ENCODE results near the gene PDE3B. TPM values are rescaled to one million over a fixed set of nuclear protein-coding genes. Genes with fewer than 3 reads are reported as not detected.
"Not testable (repeated sequence)": the region's sequence is repeated elsewhere in the genome, so short reads cannot be mapped to it uniquely, and the experiment has no call there.

Gene PDE3B
- total RNA-seq, 1 experiment from 2014 or later: 0.23 TPM

GRCh38 chr11:14655435-14655834 lies 11.8 kb downstream of the PDE3B start:
- DNase-seq (ENCODE audit: unreplicated experiment): no peak
- ChIA-PET POLR2A (no interaction called here), CTCF (interaction anchor here (0.6 kb wide), 1 partner anchor 253 kb away, joined by 4 read pairs; no protein-coding TSS in a partner anchor)
- Mint-ChIP-seq H3K9me3 (ENCODE audit: unreplicated experiment) (peaks cover 8% of the 10 kb centered on the region), H3K4me3 (ENCODE audit: unreplicated experiment) (no peak overlapping the region), H3K4me1 (ENCODE audit: insufficient read depth, unreplicated experiment) (no peaks in the 10 kb centered on the region), H3K27me3 (ENCODE audit: insufficient read depth, unreplicated experiment) (peaks cover 70% of the 10 kb centered on the region), H3K36me3 (ENCODE audit: insufficient read depth, unreplicated experiment) (no peaks in the 10 kb centered on the region), H3K27ac (ENCODE audit: low read depth, unreplicated experiment) (no peak overlapping the region)
- no TSS peak for BruUV-seq (replicated peaks)
- intact Hi-C loops (cut with micrococcal nuclease): no loop called here
- no peak for TF ChIP-seq CTCF (IDR thresholded peaks at IDR 0.05; ENCODE audit: unreplicated experiment)

- no peaks in the 10 kb centered on the region for H3K4me1 Mint-ChIP-seq (ENCODE audit: insufficient read depth, unreplicated experiment)
- no peak overlapping the region for H3K27ac Mint-ChIP-seq (ENCODE audit: low read depth, unreplicated experiment)
- H3K27me3 Mint-ChIP-seq (ENCODE audit: insufficient read depth, unreplicated experiment): peaks cover 56% of the 10 kb centered on the region
- ChIA-PET CTCF (interaction anchor here (0.6 kb wide), 2 partner anchors 418 to 431 kb away, joined by 3 read pairs; no protein-coding TSS in a partner anchor), POLR2A (interaction anchor here (1.3 kb wide), 1 partner anchor 12 kb away, joined by 3 read pairs; no protein-coding TSS in a partner anchor)
- no TSS peak for BruUV-seq (replicated peaks)
- no peak overlapping the region for H3K4me3 Mint-ChIP-seq (ENCODE audit: unreplicated experiment)
- H3K9me3 Mint-ChIP-seq (ENCODE audit: unreplicated experiment): peaks cover 8% of the 10 kb centered on the region
- DNase-seq (ENCODE audit: unreplicated experiment): no peak
- no peaks in the 10 kb centered on the region for H3K36me3 Mint-ChIP-seq (ENCODE audit: insufficient read depth, unreplicated experiment)
- no peak for TF ChIP-seq CTCF (IDR thresholded peaks at IDR 0.05; ENCODE audit: unreplicated experiment)
- intact Hi-C loops (cut with micrococcal nuclease): no loop called here
Observed at GRCh38 chr11:14656536-14657457, 13.2 kb downstream of the PDE3B start.

- Mint-ChIP-seq H3K4me1 (ENCODE audit: insufficient read depth, unreplicated experiment) (no peaks in the 10 kb centered on the region), H3K36me3 (ENCODE audit: insufficient read depth, unreplicated experiment) (no peaks in the 10 kb centered on the region), H3K4me3 (ENCODE audit: unreplicated experiment) (no peak overlapping the region), H3K27me3 (ENCODE audit: insufficient read depth, unreplicated experiment) (peaks cover 54% of the 10 kb centered on the region), H3K9me3 (ENCODE audit: unreplicated experiment) (peaks cover under 1% of the 10 kb centered on the region), H3K27ac (ENCODE audit: low read depth, unreplicated experiment) (no peak overlapping the region)
- DNase-seq (ENCODE audit: unreplicated experiment): no peak
- no TSS peak for BruUV-seq (replicated peaks)
- ChIA-PET POLR2A (interaction anchor here (1.3 kb wide), 1 partner anchor 13 kb away, joined by 3 read pairs; no protein-coding TSS in a partner anchor), CTCF (interaction anchor here (0.6 kb wide), 1 partner anchor 430 kb away, joined by 3 read pairs; no protein-coding TSS in a partner anchor)
- TF ChIP-seq CTCF (IDR thresholded peaks at IDR 0.05; ENCODE audit: unreplicated experiment): no peak
- intact Hi-C loops (cut with micrococcal nuclease): no loop called here
Observed at GRCh38 chr11:14657841-14658240, 14.2 kb downstream of the PDE3B start.

- intact Hi-C loops (cut with micrococcal nuclease); POLR2A ChIA-PET; DNase-seq (ENCODE audit: unreplicated experiment); H3K9me3 Mint-ChIP-seq (ENCODE audit: unreplicated experiment); BruUV-seq (replicated peaks); H3K36me3 Mint-ChIP-seq (ENCODE audit: insufficient read depth, unreplicated experiment); H3K4me3 Mint-ChIP-seq (ENCODE audit: unreplicated experiment); CTCF ChIA-PET; H3K27ac Mint-ChIP-seq (ENCODE audit: low read depth, unreplicated experiment); H3K4me1 Mint-ChIP-seq (ENCODE audit: insufficient read depth, unreplicated experiment): not testable (repeated sequence)
- H3K27me3 Mint-ChIP-seq (ENCODE audit: insufficient read depth, unreplicated experiment): peaks cover 26% of the 10 kb centered on the region
Observed at GRCh38 chr11:14664926-14665325, 21.3 kb downstream of the PDE3B start.

- CTCF ChIA-PET; H3K36me3 Mint-ChIP-seq (ENCODE audit: insufficient read depth, unreplicated experiment); POLR2A ChIA-PET; H3K4me1 Mint-ChIP-seq (ENCODE audit: insufficient read depth, unreplicated experiment); H3K4me3 Mint-ChIP-seq (ENCODE audit: unreplicated experiment); DNase-seq (ENCODE audit: unreplicated experiment); H3K27ac Mint-ChIP-seq (ENCODE audit: low read depth, unreplicated experiment); H3K9me3 Mint-ChIP-seq (ENCODE audit: unreplicated experiment); BruUV-seq (replicated peaks); intact Hi-C loops (cut with micrococcal nuclease): not testable (repeated sequence)
- H3K27me3 Mint-ChIP-seq (ENCODE audit: insufficient read depth, unreplicated experiment): peaks cover 22% of the 10 kb centered on the region
Observed at GRCh38 chr11:14667329-14667728, 23.7 kb downstream of the PDE3B start.
